H1 (cell line): ENCODE results near the gene ZNF317. TPM values are rescaled to one million over a fixed set of nuclear protein-coding genes. Genes with fewer than 3 reads are reported as not detected.

Source experiments
- CTCF ChIA-PET: fragments of 300-600 bp; sonication (Branson Sonifier 250); formaldehyde crosslinking; loops from one replicate; lab custom pipeline; 2021; ENCODE audit not compliant: partially characterized antibody; lab: Charles Lee
- POLR2A ChIA-PET: fragments of 300-600 bp; sonication (Branson Sonifier 250); formaldehyde crosslinking; loops from one replicate; lab custom pipeline; 2021; ENCODE audit warnings: inconsistent platforms; ENCODE audit not compliant: partially characterized antibody; lab: Charles Lee
- DNase-seq, 2 experiments: peaks; one replicate each; pipeline versions ENCODE4 v3.0.0 to v3.0.0-alpha.2; 2010 to 2022; ENCODE audit warnings: low spot score in 2 of 2, low read depth in 1 of 2, mixed read lengths in 1 of 2
- FAIRE-seq: peaks from 2 replicates; lab custom pipeline; 2011; peaks lifted over from hg19 to GRCh38; lab: Jason Lieb, UNC
- H2AFZ ChIP-seq: 2 replicates; pipeline ENCODE4 v1.8.1; 2012; ENCODE audit warnings: low read length, inconsistent platforms
- H2AK5ac ChIP-seq: 2 replicates; pipeline ENCODE4 v1.6.1; 2013; ENCODE audit warnings: low read depth, low read length
- H2BK120ac ChIP-seq: replicated peaks from 2 replicates; pipeline ENCODE3; 2013; ENCODE audit warnings: low read depth, low read length, inconsistent platforms
- H2BK12ac ChIP-seq: 2 replicates; pipeline ENCODE4 v1.6.1; 2013; ENCODE audit warnings: low read depth, low read length
- H2BK15ac ChIP-seq: 2 replicates; pipeline ENCODE4 v1.6.1; 2013; ENCODE audit warnings: low read length
- H2BK20ac ChIP-seq: 2 replicates; pipeline ENCODE4 v1.6.1; 2013; ENCODE audit warnings: low read length
- H2BK5ac ChIP-seq: 2 replicates; pipeline ENCODE4 v1.6.1; 2013; ENCODE audit warnings: low read depth, low read length
- H3K14ac ChIP-seq: 2 replicates; pipeline ENCODE4 v1.6.1; 2013; ENCODE audit warnings: inconsistent platforms; ENCODE audit not compliant: insufficient read length
- H3K18ac ChIP-seq: 2 replicates; pipeline ENCODE4 v1.6.1; 2013; ENCODE audit warnings: low read length; ENCODE audit errors: extremely low read depth
- H3K23ac ChIP-seq: 2 replicates; pipeline ENCODE4 v1.6.1; 2013; ENCODE audit warnings: inconsistent platforms; ENCODE audit not compliant: insufficient read length
- H3K23me2 ChIP-seq: 2 replicates; pipeline ENCODE4 v1.6.1; 2013; ENCODE audit warnings: low read depth, low read length
- H3K27ac ChIP-seq: 2 replicates; pipeline ENCODE4 v1.6.1; 2011; ENCODE audit warnings: low read depth, low read length, inconsistent platforms
- H3K27me3 ChIP-seq, 4 experiments: replicated peaks in 1 of 4; 1 replicate in 1 of 4; 2 replicates in 3 of 4; pipeline versions ENCODE4 v1.6.1 to v1.8.1; 2011 to 2013; ENCODE audit warnings: low read length in 3 of 4, mild to moderate bottlenecking in 3 of 4, inconsistent platforms in 2 of 4, mixed read lengths in 2 of 4, moderate library complexity in 1 of 4; ENCODE audit not compliant: control insufficient read depth in 3 of 4, insufficient read depth in 3 of 4; ENCODE audit errors: extremely low read depth in 1 of 4
- H3K36me3 ChIP-seq, 4 experiments: 2 replicates each; pipeline versions ENCODE4 v1.6.1 to v1.8.1; 2011 to 2013; ENCODE audit warnings: mild to moderate bottlenecking in 4 of 4, low read length in 3 of 4, moderate library complexity in 2 of 4, control low read depth in 1 of 4, inconsistent platforms in 1 of 4; ENCODE audit not compliant: insufficient read depth in 4 of 4, control insufficient read depth in 2 of 4
- H3K4ac ChIP-seq: replicated peaks from 2 replicates; pipeline ENCODE3; 2013; ENCODE audit warnings: low read length, low read depth, mixed read lengths, inconsistent platforms; ENCODE audit not compliant: insufficient read length
- H3K4me1 ChIP-seq, 4 experiments: replicated peaks in 1 of 4; 1 replicate in 1 of 4; 2 replicates in 3 of 4; pipeline versions ENCODE4 v1.6.1 to v1.8.1; 2011 to 2013; ENCODE audit warnings: low read length in 3 of 4, inconsistent platforms in 2 of 4, mixed read lengths in 1 of 4; ENCODE audit not compliant: insufficient read depth in 4 of 4, control insufficient read depth in 3 of 4
- H3K4me2 ChIP-seq, 2 experiments: 2 replicates each; pipeline versions ENCODE4 v1.6.1 to v1.8.1; 2011 to 2013; ENCODE audit warnings: low read depth in 2 of 2, low read length in 2 of 2, control low read depth in 1 of 2, inconsistent platforms in 1 of 2, mild to moderate bottlenecking in 1 of 2; ENCODE audit not compliant: insufficient read depth in 1 of 2
- H3K4me3 ChIP-seq, 4 experiments: fragments of 200-600, 300-600 bp in 1 of 4; sonication (generic), shearing (Covaris generic), sonication (Bioruptor Twin) in 1 of 4; 2 replicates each; pipeline versions ENCODE4 v1.5.1 to v1.8.1; 2011 to 2016; ENCODE audit warnings: low read length in 4 of 4, low read depth in 3 of 4, control low read depth in 2 of 4, inconsistent platforms in 2 of 4, mild to moderate bottlenecking in 2 of 4, mixed read lengths in 1 of 4, moderate library complexity in 1 of 4; ENCODE audit not compliant: insufficient read depth in 2 of 4; ENCODE audit errors: extremely low read depth in 1 of 4
- H3K56ac ChIP-seq: replicated peaks from 2 replicates; pipeline ENCODE3; 2013; ENCODE audit warnings: low read depth, mild to moderate bottlenecking, mixed read lengths, low read length, inconsistent platforms; ENCODE audit not compliant: insufficient read length
- H3K79me1 ChIP-seq: 2 replicates; pipeline ENCODE4 v1.6.1; 2013; ENCODE audit warnings: low read depth, low read length, control low read depth
- H3K79me2 ChIP-seq, 2 experiments: 2 replicates each; pipeline versions ENCODE4 v1.6.1 to v1.8.1; 2012 to 2013; ENCODE audit warnings: low read length in 2 of 2, mild to moderate bottlenecking in 2 of 2, inconsistent platforms in 1 of 2; ENCODE audit not compliant: insufficient read depth in 2 of 2, control insufficient read depth in 1 of 2
- H3K9ac ChIP-seq, 4 experiments: replicated peaks in 1 of 4; 1 replicate in 1 of 4; 2 replicates in 3 of 4; pipeline versions ENCODE4 v1.6.1 to v1.8.1; 2011 to 2013; ENCODE audit warnings: low read depth in 3 of 4, low read length in 3 of 4, control low read depth in 2 of 4, mild to moderate bottlenecking in 2 of 4, moderate library complexity in 2 of 4, inconsistent platforms in 1 of 4; ENCODE audit errors: extremely low read depth in 1 of 4
- H3K9me3 ChIP-seq, 2 experiments: 2 replicates each; pipeline versions ENCODE4 v1.6.1 to v1.8.1; 2012 to 2013; ENCODE audit warnings: mild to moderate bottlenecking in 2 of 2, moderate library complexity in 2 of 2, control low read depth in 1 of 2, inconsistent platforms in 1 of 2, low read depth in 1 of 2, low read length in 1 of 2, mixed read lengths in 1 of 2; ENCODE audit not compliant: insufficient read depth in 2 of 2
- H4K20me1 ChIP-seq, 2 experiments: replicated peaks in 1 of 2; 2 replicates each; pipeline versions ENCODE3 to v1.8.1; 2011 to 2013; ENCODE audit warnings: inconsistent platforms in 2 of 2, low read length in 2 of 2, mild to moderate bottlenecking in 1 of 2; ENCODE audit not compliant: insufficient read depth in 2 of 2, control insufficient read depth in 1 of 2
- H4K5ac ChIP-seq: 2 replicates; pipeline ENCODE4 v1.6.1; 2013; ENCODE audit warnings: low read length, low read depth, mixed read lengths, inconsistent platforms; ENCODE audit not compliant: insufficient read length
- H4K8ac ChIP-seq: 2 replicates; pipeline ENCODE4 v1.8.0; 2013; ENCODE audit warnings: mild to moderate bottlenecking, moderate library complexity, low read length, inconsistent platforms; ENCODE audit not compliant: insufficient read depth; ENCODE audit errors: extremely low read depth
- H4K91ac ChIP-seq: replicated peaks from 2 replicates; pipeline ENCODE3; 2013; ENCODE audit warnings: low read length, mixed read lengths, inconsistent platforms; ENCODE audit not compliant: insufficient read length
- EZH2 ChIP-seq: fragments of 200-600 bp; sonication (generic); IDR thresholded peaks from 2 replicates; pipeline ENCODE4 v1.7.1; 2012; ENCODE audit warnings: low read depth, mild to moderate bottlenecking, moderate library complexity, low read length, inconsistent platforms; ENCODE audit not compliant: severe bottlenecking
- HDAC2 ChIP-seq, 2 experiments: fragments of 300-600 bp in 1 of 2; sonication (generic) in 1 of 2; IDR thresholded peaks; 2 replicates each; pipeline ENCODE4 v1.6.1; 2011 to 2012; ENCODE audit warnings: low read depth in 2 of 2, low read length in 2 of 2, mild to moderate bottlenecking in 2 of 2, moderate library complexity in 2 of 2, borderline replicate concordance in 1 of 2, inconsistent platforms in 1 of 2
- POU5F1 ChIP-seq: IDR thresholded peaks from 2 replicates; pipeline ENCODE4 v1.6.1; 2011; ENCODE audit warnings: low read depth, mild to moderate bottlenecking, low read length, moderate library complexity
- RAD21 ChIP-seq, 2 experiments: IDR thresholded peaks in 1 of 2; conservative IDR thresholded peaks in 1 of 2; 2 replicates each; pipeline ENCODE4 v1.6.1; 2011; ENCODE audit warnings: low read depth in 2 of 2, low read length in 2 of 2, improper control_type of control experiment in 1 of 2, inconsistent platforms in 1 of 2, mild to moderate bottlenecking in 1 of 2, moderate library complexity in 1 of 2
- WGBS, 2 experiments: shearing (Covaris generic) in 1 of 2; methylation state at CpG; one replicate each; pipeline versions ENCODE4 v1.1.6 to v1.1.7; 2013 to 2015; ENCODE audit warnings: low lambda C conversion rate in 2 of 2, mixed read lengths in 2 of 2, inconsistent platforms in 1 of 2, low coverage in 1 of 2, missing lambda C conversion rate in 1 of 2; ENCODE audit not compliant: insufficient replicate concordance in 2 of 2, insufficient coverage in 1 of 2, insufficient read length in 1 of 2; ENCODE audit errors: extremely low coverage in 1 of 2, missing lambda C conversion rate in 1 of 2; 5-methylcytosine and 5-hydroxymethylcytosine counted together
- polyA plus RNA-seq, 7 experiments: library from polyadenylated mRNA; depleted of rRNA in 3 of 7; stranded (reverse) in 5 of 7; unstranded in 2 of 7; fragments of >200 nt in 5 of 7; fragments of 200-250 nt in 2 of 7; gene quantifications; 1 replicate in 5 of 7; 2 replicates in 1 of 7; 4 replicates in 1 of 7; pipeline versions ENCODE4 v1.2.1 to v1.2.3, GENCODE V29; 2011 to 2013; ENCODE audit warnings: missing spikeins in 2 of 7, mixed read lengths in 2 of 7
- total RNA-seq: library from RNA; stranded (reverse); fragmentation: NEBNext Ultra II Directional; extraction: Animal tissue kit (Norgen Biotek cat#: 25700); gene quantifications from 2 replicates; pipeline ENCODE4 v1.2.1, GENCODE V29; 2021

ZNF317 gene
- total and polyA plus RNA-seq, 2 of the 8 experiments (the other 6 are each of a cell fraction or from before 2014, with no cell fraction given): 22.6 to 41.5 TPM

DNA sequence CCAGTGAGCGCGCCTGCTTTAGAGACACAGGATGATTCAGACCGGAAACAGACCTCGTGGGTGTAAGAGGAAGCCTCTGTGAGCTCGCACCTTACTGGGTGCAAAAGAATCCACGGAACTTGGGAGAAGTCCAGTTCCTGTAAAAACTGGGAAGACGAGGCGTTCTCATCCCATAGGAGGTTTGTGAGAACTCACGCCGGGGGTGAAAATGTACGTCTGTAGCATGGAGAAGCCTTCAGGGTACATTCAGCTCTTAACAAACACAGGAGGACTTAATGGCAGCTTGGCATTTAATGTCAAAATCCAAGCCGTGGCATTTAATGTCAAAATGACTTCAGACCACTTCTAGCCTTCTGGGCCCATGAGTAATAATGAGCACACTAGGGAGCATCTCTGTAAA is 21.2 kb downstream of the ZNF317 start:
- TF ChIP-seq EZH2 (no peak), HDAC2 (IDR thresholded peaks at IDR 0.05; ENCODE audit: borderline replicate concordance in 1 of 2, low read depth in 2 of 2, low read length in 2 of 2) (no peak), RAD21 (IDR thresholded peaks at IDR 0.05 in 1 of 2, conservative IDR thresholded peaks at IDR 0.05 in 1 of 2; ENCODE audit: low read depth in 2 of 2, low read length in 2 of 2) (no peak), POU5F1 (no peak)
- ChIA-PET POLR2A (interaction anchor here (1.0 kb wide), 1 partner anchor 13 kb away, joined by 3 read pairs; no protein-coding TSS in a partner anchor), CTCF (interaction anchor here (0.6 kb wide), 1 partner anchor 295 kb away, joined by 3 read pairs; no protein-coding TSS in a partner anchor)
- H3K9me3 ChIP-seq: peaks cover 4 to 7% of the 10 kb centered on the region in 2 experiments; a peak in 1 of 4 replicates
- no peak overlapping the region for H3K4ac ChIP-seq
- no peaks in the 10 kb centered on the region for H3K23me2 ChIP-seq
- H3K79me2 ChIP-seq: peaks cover 0 to 10% of the 10 kb centered on the region in 2 experiments; a peak in 3 of 4 replicates
- H3K23ac ChIP-seq: no peak overlapping the region
- H2BK15ac ChIP-seq: no peak overlapping the region
- no peak overlapping the region for H2BK5ac ChIP-seq
- peaks cover 2% of the 10 kb centered on the region; the same call in 1 of the 2 replicates for H3K79me1 ChIP-seq
- H3K9ac ChIP-seq: no peak overlapping the region
- no peak overlapping the region for H3K18ac ChIP-seq
- no peak overlapping the region for H2AFZ ChIP-seq
- no peak overlapping the region for H3K4me3 ChIP-seq
- H3K4me1 ChIP-seq: no peaks in the 10 kb centered on the region
- no peak overlapping the region for H3K4me2 ChIP-seq
- no peak overlapping the region for H3K56ac ChIP-seq
- no peak overlapping the region for H4K8ac ChIP-seq
- no peak overlapping the region for H4K91ac ChIP-seq
- no peak overlapping the region for H4K5ac ChIP-seq
- H2BK20ac ChIP-seq: no peak overlapping the region
- no peak overlapping the region for H3K27ac ChIP-seq
- no peak overlapping the region for H2BK12ac ChIP-seq
- no peak for DNase-seq
- peaks cover 42 to 83% (median 69%) of the 10 kb centered on the region in 4 experiments for H3K36me3 ChIP-seq
- H2AK5ac ChIP-seq: no peak overlapping the region
- no peaks in the 10 kb centered on the region for H3K27me3 ChIP-seq
- H3K14ac ChIP-seq: no peak overlapping the region
- peaks cover 3 to 6% of the 10 kb centered on the region in 2 experiments for H4K20me1 ChIP-seq
- no peak overlapping the region for H2BK120ac ChIP-seq
- no peak for FAIRE-seq
- WGBS, 2 experiments: 96% methylated on average over 12 of the region's 12 CpGs; no CpG with 5 or more reads in 1 of the 2 experiments
